CD14-positive monocyte (primary cell): ENCODE results near the gene LCAT. TPM values are rescaled to one million over a fixed set of nuclear protein-coding genes. Genes with fewer than 3 reads are reported as not detected.

Experiments used
- DNase-seq, 3 donors: peaks; one replicate each; pipeline ENCODE4 v3.0.0-alpha.2; 2011 to 2022
- H2AFZ ChIP-seq: 2 replicates; pipeline ENCODE4 v1.6.0; 2012; ENCODE audit warnings: mild to moderate bottlenecking, low read depth, low read length, inconsistent platforms; ENCODE audit not compliant: insufficient read depth, poor library complexity, severe bottlenecking
- H3K27ac ChIP-seq, 2 donors: 1 replicate in 1 of 2; 2 replicates in 1 of 2; pipeline ENCODE4 v1.5.1; 2012 to 2013; ENCODE audit warnings: low read length in 2 of 2, control low read depth in 1 of 2, inconsistent platforms in 1 of 2, low read depth in 1 of 2, mild to moderate bottlenecking in 1 of 2
- H3K27me3 ChIP-seq, 2 donors: one replicate each; pipeline versions ENCODE4 v1.6.0 to v1.6.1; 2011 to 2013; ENCODE audit warnings: low read length in 2 of 2; ENCODE audit not compliant: control insufficient read depth in 2 of 2, insufficient read depth in 2 of 2
- H3K36me3 ChIP-seq, 2 donors: replicated peaks in 1 of 2; 1 replicate in 1 of 2; 2 replicates in 1 of 2; pipeline versions ENCODE4 v1.5.1 to v1.6.1; 2012 to 2013; ENCODE audit warnings: low read length in 2 of 2, control low read depth in 1 of 2, inconsistent platforms in 1 of 2, mild to moderate bottlenecking in 1 of 2; ENCODE audit not compliant: insufficient read depth in 2 of 2, control insufficient read depth in 1 of 2
- H3K4me1 ChIP-seq, 2 donors: 1 replicate in 1 of 2; 2 replicates in 1 of 2; pipeline versions ENCODE4 v1.5.1 to v1.6.1; 2012 to 2013; ENCODE audit warnings: low read length in 2 of 2, control low read depth in 1 of 2, inconsistent platforms in 1 of 2, mild to moderate bottlenecking in 1 of 2, moderate library complexity in 1 of 2; ENCODE audit not compliant: insufficient read depth in 2 of 2, control insufficient read depth in 1 of 2
- H3K4me2 ChIP-seq: replicated peaks from 2 replicates; pipeline ENCODE3; 2012; ENCODE audit warnings: low read length, moderate library complexity, mild to moderate bottlenecking; ENCODE audit not compliant: poor library complexity, severe bottlenecking; ENCODE audit errors: extremely low read depth
- H3K4me3 ChIP-seq, 3 experiments: fragments of 200-600 bp in 1 of 3; sonication (generic) in 1 of 3; replicated peaks in 1 of 3; 1 replicate in 2 of 3; 2 replicates in 1 of 3; pipeline ENCODE4 v1.5.1; 2011 to 2013; ENCODE audit warnings: low read length in 3 of 3, mild to moderate bottlenecking in 3 of 3, control low read depth in 2 of 3, low read depth in 2 of 3, inconsistent platforms in 1 of 3, moderate library complexity in 1 of 3
- H3K79me2 ChIP-seq: 2 replicates; pipeline ENCODE4 v1.6.0; 2012; ENCODE audit warnings: mild to moderate bottlenecking, control low read depth, inconsistent platforms, low read length, moderate library complexity; ENCODE audit not compliant: insufficient read depth
- H3K9ac ChIP-seq: 2 replicates; pipeline ENCODE4 v1.6.0; 2017; ENCODE audit warnings: low read length, mild to moderate bottlenecking; ENCODE audit not compliant: insufficient read depth, poor library complexity, severe bottlenecking
- H3K9me3 ChIP-seq, 2 donors: replicated peaks in 1 of 2; 1 replicate in 1 of 2; 2 replicates in 1 of 2; pipeline versions ENCODE4 v1.5.1 to v1.6.1; 2012 to 2013; ENCODE audit warnings: low read length in 2 of 2, control low read depth in 1 of 2; ENCODE audit not compliant: control insufficient read depth in 1 of 2, insufficient read depth in 1 of 2
- H4K20me1 ChIP-seq: 2 replicates; pipeline ENCODE4 v1.6.0; 2012; ENCODE audit warnings: mild to moderate bottlenecking, low read length, control low read depth, moderate library complexity; ENCODE audit not compliant: insufficient read depth
- H3K27ac Mint-ChIP-seq, 7 donors: one replicate each; pipeline ENCODE4 v1.8.0; 2020; ENCODE audit warnings: mild to moderate bottlenecking in 7 of 7, mixed read lengths in 7 of 7, moderate library complexity in 6 of 7, inconsistent platforms in 2 of 7
- H3K27me3 Mint-ChIP-seq, 3 donors: one replicate each; pipeline ENCODE4 v1.8.0; 2021 to 2022; ENCODE audit warnings: low read depth in 3 of 3, mild to moderate bottlenecking in 3 of 3, mixed read lengths in 3 of 3, moderate library complexity in 3 of 3, inconsistent platforms in 1 of 3
- H3K36me3 Mint-ChIP-seq, 2 donors: one replicate each; pipeline ENCODE4 v1.8.0; 2020; ENCODE audit warnings: mixed read lengths in 2 of 2, inconsistent platforms in 1 of 2, mild to moderate bottlenecking in 1 of 2
- H3K4me1 Mint-ChIP-seq: one replicate; pipeline ENCODE4 v1.8.0; 2020; ENCODE audit warnings: mild to moderate bottlenecking, mixed read lengths
- H3K4me3 Mint-ChIP-seq, 2 donors: one replicate each; pipeline ENCODE4 v1.8.0; 2020; ENCODE audit warnings: mild to moderate bottlenecking in 2 of 2, mixed read lengths in 2 of 2, moderate library complexity in 1 of 2
- H3K9me3 Mint-ChIP-seq, 7 donors: one replicate each; pipeline ENCODE4 v1.8.0; 2020 to 2022; ENCODE audit warnings: mixed read lengths in 7 of 7, mild to moderate bottlenecking in 6 of 7, moderate library complexity in 6 of 7, inconsistent platforms in 2 of 7
- WGBS: methylation state at CpG from one replicate; pipeline ENCODE4 v1.1.5; 2013; ENCODE audit warnings: missing lambda C conversion rate; ENCODE audit not compliant: insufficient coverage; 5-methylcytosine and 5-hydroxymethylcytosine counted together
- intact Hi-C, 2 donors: fragments of 100-400 bp; cut with micrococcal nuclease; formaldehyde crosslinking; loops; one replicate each; pipeline versions ENCODE4 v1.15.0 to v1.15.1; 2023
- polyA minus RNA-seq: library from RNA; depleted of rRNA, polyadenylated mRNA; stranded (reverse); fragments of >200 nt; gene quantifications from 2 replicates; pipeline ENCODE4 v1.2.3, GENCODE V29; 2012
- polyA plus RNA-seq, 3 donors: library from polyadenylated mRNA; depleted of rRNA in 1 of 3; unstranded in 2 of 3; stranded (reverse) in 1 of 3; fragments of 300-500 nt in 2 of 3; fragments of >200 nt in 1 of 3; fragmentation: Illumina TruSeq in 2 of 3; gene quantifications; 1 replicate in 2 of 3; 2 replicates in 1 of 3; pipeline ENCODE4 v1.2.3, GENCODE V29; 2012 to 2021
- total RNA-seq, 12 experiments: library from RNA in 1 of 12; stranded (reverse) in 1 of 12; fragments of 120-200 nt in 1 of 12; gene quantifications; one replicate each; pipeline ENCODE4 v1.2.4 and lab custom pipeline; 2013 to 2026; ENCODE audit warnings: mixed read lengths in 6 of 12, inconsistent platforms in 1 of 12
- TF ChIP-seq, protein P1 (sequence below): fragments of 200-600 bp; IDR thresholded peaks from one replicate; pipeline ENCODE4 v1.8.0; 2022; ENCODE audit warnings: antibody characterized with exemption, mild to moderate bottlenecking

LCAT gene, protein sequence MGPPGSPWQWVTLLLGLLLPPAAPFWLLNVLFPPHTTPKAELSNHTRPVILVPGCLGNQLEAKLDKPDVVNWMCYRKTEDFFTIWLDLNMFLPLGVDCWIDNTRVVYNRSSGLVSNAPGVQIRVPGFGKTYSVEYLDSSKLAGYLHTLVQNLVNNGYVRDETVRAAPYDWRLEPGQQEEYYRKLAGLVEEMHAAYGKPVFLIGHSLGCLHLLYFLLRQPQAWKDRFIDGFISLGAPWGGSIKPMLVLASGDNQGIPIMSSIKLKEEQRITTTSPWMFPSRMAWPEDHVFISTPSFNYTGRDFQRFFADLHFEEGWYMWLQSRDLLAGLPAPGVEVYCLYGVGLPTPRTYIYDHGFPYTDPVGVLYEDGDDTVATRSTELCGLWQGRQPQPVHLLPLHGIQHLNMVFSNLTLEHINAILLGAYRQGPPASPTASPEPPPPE
- 8.4 TPM for total RNA-seq (2013)
- polyA plus RNA-seq (10 to 100 TPM in 1 of 3 donors, under 1 TPM in 1, not detected in 1; 0.17 to 16.2 TPM), polyA minus RNA-seq (0.88 and 1.5 TPM in 2 replicates), total RNA-seq (lab: John Stamatoyannopoulos, UW) (0.35 to 2.4 (median 1.4) reads per million in 11 experiments)

DNA sequence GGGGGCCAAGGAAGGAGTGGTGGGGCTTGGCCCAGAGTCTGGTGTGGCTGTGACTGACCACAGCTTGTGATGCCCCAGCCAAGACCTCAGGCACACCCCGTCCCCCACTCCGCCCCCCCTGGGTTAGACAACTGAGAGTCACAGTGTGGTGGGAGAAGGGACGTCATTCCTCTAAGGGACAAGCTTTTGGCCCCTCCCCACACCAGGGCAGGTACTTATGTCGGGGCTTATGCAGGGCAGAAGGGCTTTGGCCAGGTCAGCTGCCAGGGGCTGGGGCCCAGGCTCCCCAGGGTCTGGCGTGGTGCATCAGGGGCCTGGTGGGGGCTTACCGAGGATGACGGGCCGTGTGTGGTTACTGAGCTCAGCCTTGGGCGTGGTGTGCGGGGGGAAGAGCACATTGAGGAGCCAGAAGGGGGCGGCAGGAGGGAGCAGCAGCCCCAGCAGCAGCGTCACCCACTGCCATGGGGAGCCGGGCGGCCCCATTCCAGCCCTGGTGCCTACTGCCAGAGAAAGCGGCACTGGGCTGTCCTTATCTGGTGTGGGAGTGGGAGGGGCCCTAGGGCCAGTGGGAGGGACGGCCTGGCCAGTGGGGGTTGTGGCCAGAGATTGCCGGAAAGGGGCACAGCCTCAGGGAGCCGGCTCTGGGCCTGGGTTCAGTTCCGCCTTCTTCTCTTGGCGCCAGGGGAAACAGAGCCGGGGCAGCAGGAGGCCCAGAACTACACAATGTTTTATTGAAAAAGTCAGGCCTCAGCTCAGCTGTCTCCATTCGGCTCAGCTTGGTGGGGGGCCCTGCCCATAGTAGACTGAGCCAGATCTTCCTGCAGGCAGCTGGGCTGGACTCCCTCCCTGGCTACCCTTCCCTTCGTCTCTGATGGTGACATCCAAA, at the start of gene LCAT:
Gene LCAT (minus strand): TSS at position 502 of the 886 bp plus-strand sequence. CDS start 19 bp downstream, at position 483.
- H3K27ac Mint-ChIP-seq: peak within 1 kb of the TSS in 4 of 7 donors; percentile 26 to 74 (median 44)
- Histone ChIP-seq H3K4me2 (no peak within 1 kb of the TSS), H3K4me3 (no peak within 1 kb of the TSS), H3K4me1 (peaks cover 7 to 8% of the 10 kb centered on the region in 2 donors), H4K20me1 (peaks cover 12% of the 10 kb centered on the region), H3K9me3 (no peaks in the 10 kb centered on the region), H3K36me3 (peaks cover 64 to 66% of the 10 kb centered on the region in 2 donors), H3K27me3 (no peaks in the 10 kb centered on the region), H3K79me2 (no peaks in the 10 kb centered on the region), H3K9ac (no peak within 1 kb of the TSS), H3K27ac (no peak within 1 kb of the TSS), H2AFZ (no peak within 1 kb of the TSS)
- peaks cover 8% of the 10 kb centered on the region for H3K4me1 Mint-ChIP-seq
- TF ChIP-seq, protein P1, sequence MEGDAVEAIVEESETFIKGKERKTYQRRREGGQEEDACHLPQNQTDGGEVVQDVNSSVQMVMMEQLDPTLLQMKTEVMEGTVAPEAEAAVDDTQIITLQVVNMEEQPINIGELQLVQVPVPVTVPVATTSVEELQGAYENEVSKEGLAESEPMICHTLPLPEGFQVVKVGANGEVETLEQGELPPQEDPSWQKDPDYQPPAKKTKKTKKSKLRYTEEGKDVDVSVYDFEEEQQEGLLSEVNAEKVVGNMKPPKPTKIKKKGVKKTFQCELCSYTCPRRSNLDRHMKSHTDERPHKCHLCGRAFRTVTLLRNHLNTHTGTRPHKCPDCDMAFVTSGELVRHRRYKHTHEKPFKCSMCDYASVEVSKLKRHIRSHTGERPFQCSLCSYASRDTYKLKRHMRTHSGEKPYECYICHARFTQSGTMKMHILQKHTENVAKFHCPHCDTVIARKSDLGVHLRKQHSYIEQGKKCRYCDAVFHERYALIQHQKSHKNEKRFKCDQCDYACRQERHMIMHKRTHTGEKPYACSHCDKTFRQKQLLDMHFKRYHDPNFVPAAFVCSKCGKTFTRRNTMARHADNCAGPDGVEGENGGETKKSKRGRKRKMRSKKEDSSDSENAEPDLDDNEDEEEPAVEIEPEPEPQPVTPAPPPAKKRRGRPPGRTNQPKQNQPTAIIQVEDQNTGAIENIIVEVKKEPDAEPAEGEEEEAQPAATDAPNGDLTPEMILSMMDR: no peak
- intact Hi-C loops: no loop called here
- H3K4me3 Mint-ChIP-seq: no peak within 1 kb of the TSS
- DNase-seq: no peak
- peaks cover 41 to 74% of the 10 kb centered on the region in 2 donors for H3K36me3 Mint-ChIP-seq
- H3K9me3 Mint-ChIP-seq: no peaks in the 10 kb centered on the region
- peaks cover 0 to 5% (median 2%) of the 10 kb centered on the region in 3 donors for H3K27me3 Mint-ChIP-seq
- 89% methylated on average over 19 of the region's 23 CpGs for WGBS
